Cardiac muscle cell (in vitro differentiated cells and primary cell): Measurements from ENCODE around the gene DHCR24. TPM values are rescaled to one million over a fixed set of nuclear protein-coding genes. Genes with fewer than 3 reads are reported as not detected.
A peak's percentile ranks its signal among the peaks of the same experiment; 100 is the strongest.

Experiments
- DNase-seq, 2 donors: peaks; one replicate each; pipeline versions ENCODE4 v3.0.0 to v3.0.0-alpha.2; 2010 to 2017; ENCODE audit warnings: low read depth in 1 of 2, low spot score in 1 of 2
- H3K27ac ChIP-seq: fragments of 200-600 bp; sonication (generic); 2 replicates; pipeline ENCODE4 v1.5.1; 2016
- H3K27me3 ChIP-seq: fragments of 200-600 bp; sonication (generic); 2 replicates; pipeline ENCODE4 v1.6.0; 2016; ENCODE audit warnings: control low read depth
- H3K36me3 ChIP-seq: fragments of 200-600 bp; sonication (generic); 2 replicates; pipeline ENCODE4 v1.5.1; 2016; ENCODE audit warnings: control low read depth
- H3K4me1 ChIP-seq: fragments of 200-600 bp; sonication (generic); 2 replicates; pipeline ENCODE4 v1.8.1; 2017; ENCODE audit warnings: low read depth, mild to moderate bottlenecking, mixed run types
- H3K4me3 ChIP-seq: fragments of 200-600 bp; sonication (generic); 2 replicates; pipeline ENCODE4 v1.5.1; 2016; ENCODE audit warnings: mild to moderate bottlenecking
- H3K9me3 ChIP-seq: fragments of 200-600 bp; sonication (generic); 2 replicates; pipeline ENCODE4 v1.5.1; 2017; ENCODE audit warnings: low read depth, mild to moderate bottlenecking, control low read depth
- CTCF ChIP-seq: IDR thresholded peaks from 2 replicates; pipeline ENCODE4 v1.5.1; 2012; ENCODE audit warnings: low read depth, mild to moderate bottlenecking, low read length
- polyA plus RNA-seq: library from polyadenylated mRNA; unstranded; fragments of >200 nt; fragmentation: Nextera tagmentation; extraction: Ambion mirVana; gene quantifications from 2 replicates; pipeline ENCODE4 v1.2.1, GENCODE V29; 2016
- total RNA-seq: library from RNA; depleted of rRNA; stranded (reverse); fragments of >200 nt; gene quantifications from 2 replicates; pipeline ENCODE4 v1.2.3, GENCODE V29; 2016

DHCR24 gene
- total and polyA plus RNA-seq, 2 experiments from 2014 or later, result 144 to 181 TPM

GRCh38 chr1:54929700-54930099 is 42.7 kb upstream of the DHCR24 start:
- peaks cover 29% of the 10 kb centered on the region for H3K4me1 ChIP-seq
- no peaks in the 10 kb centered on the region for H3K36me3 ChIP-seq
- no peak overlapping the region for H3K4me3 ChIP-seq
- no peak for TF ChIP-seq CTCF
- no peak for DNase-seq
- no peaks in the 10 kb centered on the region for H3K9me3 ChIP-seq
- H3K27ac ChIP-seq, result no peak overlapping the region
- H3K27me3 ChIP-seq, result no peaks in the 10 kb centered on the region

GRCh38 chr1:54928327-54928726 is 41.3 kb upstream of the DHCR24 start:
- H3K9me3 ChIP-seq, result no peaks in the 10 kb centered on the region
- H3K4me1 ChIP-seq, result peaks cover 29% of the 10 kb centered on the region
- H3K27me3 ChIP-seq, result no peaks in the 10 kb centered on the region
- no peaks in the 10 kb centered on the region for H3K36me3 ChIP-seq
- no peak for TF ChIP-seq CTCF
- DNase-seq, result no peak
- no peak overlapping the region for H3K4me3 ChIP-seq
- H3K27ac ChIP-seq, result peak overlapping the region; percentile 85

- no peaks in the 10 kb centered on the region for H3K9me3 ChIP-seq
- H3K4me1 ChIP-seq, result peaks cover 29% of the 10 kb centered on the region
- H3K4me3 ChIP-seq, result no peak overlapping the region
- no peak for TF ChIP-seq CTCF
- H3K36me3 ChIP-seq, result no peaks in the 10 kb centered on the region
- peak; percentile 65 to 75 for DNase-seq
- H3K27me3 ChIP-seq, result no peaks in the 10 kb centered on the region
- H3K27ac ChIP-seq, result peak overlapping the region; percentile 85
Measured at GRCh38 chr1:54927472-54928240, 40.7 kb upstream of the DHCR24 start.

- no peaks in the 10 kb centered on the region for H3K36me3 ChIP-seq
- H3K4me3 ChIP-seq, result no peak overlapping the region
- no peak for TF ChIP-seq CTCF
- H3K27me3 ChIP-seq, result no peaks in the 10 kb centered on the region
- peak overlapping the region; percentile 85 for H3K27ac ChIP-seq
- DNase-seq, result peak in 1 of 2 donors; percentile 19
- H3K4me1 ChIP-seq, result peaks cover 29% of the 10 kb centered on the region
- H3K9me3 ChIP-seq, result no peaks in the 10 kb centered on the region
Measured at GRCh38 chr1:54926970-54927369, 40.0 kb upstream of the DHCR24 start.

- peak in 1 of 2 donors; percentile 22 for DNase-seq
- Histone ChIP-seq H3K27ac (no peak overlapping the region), H3K27me3 (no peaks in the 10 kb centered on the region), H3K4me3 (no peak overlapping the region), H3K4me1 (peaks cover 26% of the 10 kb centered on the region), H3K36me3 (no peaks in the 10 kb centered on the region), H3K9me3 (no peaks in the 10 kb centered on the region)
- TF ChIP-seq CTCF, result no peak
Measured at GRCh38 chr1:54922921-54923421, 36.0 kb upstream of the DHCR24 start.
